HCT116 (cell line): ENCODE results near the gene TRAPPC4. TPM values are rescaled to one million over a fixed set of nuclear protein-coding genes. Genes with fewer than 3 reads are reported as not detected.
A peak's percentile ranks its signal among the peaks of the same experiment; 100 is the strongest.

Experiments used
- ATAC-seq: fragments of 200-7000 bp; cut with Tn5 transposase; 2 replicates; pipeline ENCODE4 v1.9.1; 2020; ENCODE audit warnings: mild to moderate bottlenecking, moderate library complexity
- BruUV-seq: library from RNA; stranded (reverse); fragments of 400-500 nt; replicated peaks from 2 replicates; lab custom pipeline; 2021; lab: Mats Ljungman, UMichigan
- CTCF ChIA-PET: fragments of 300-600 bp; sonication (Branson Sonifier 250); formaldehyde crosslinking; loops from one replicate; lab custom pipeline; 2021; ENCODE audit warnings: antibody characterized with exemption; lab: Charles Lee
- POLR2A ChIA-PET: fragments of 300-600, 350-600 bp; sonication (Branson Sonifier 250); formaldehyde crosslinking; loops from one replicate; lab custom pipeline; 2021; ENCODE audit warnings: antibody characterized with exemption; lab: Charles Lee
- RAD21 ChIA-PET, 2 experiments: fragments of 300-600 bp; sonication (Branson Sonifier 250); formaldehyde crosslinking; loops; one replicate each; lab custom pipeline; 2023; ENCODE audit warnings: low total read pairs in 2 of 2; ENCODE audit not compliant: uncharacterized antibody in 2 of 2, unreplicated experiment in 2 of 2, low non-redundant PET in 1 of 2; lab: Charles Lee
- DNase-seq: peaks from one replicate; pipeline ENCODE4 v3.0.0-alpha.2; 2010; ENCODE audit warnings: low read depth, low spot score
- H2AFZ ChIP-seq: fragments of 200-600 bp; shearing (Covaris generic), sonication (generic); 2 replicates; pipeline ENCODE4 v1.6.1; 2017; ENCODE audit warnings: low read depth, mixed run types, mixed read lengths, antibody characterized with exemption, low read length; ENCODE audit not compliant: poor library complexity, severe bottlenecking
- H3K27ac ChIP-seq: 2 replicates; pipeline ENCODE4 v1.5.1; 2012; ENCODE audit warnings: low read depth, low read length
- H3K27me3 ChIP-seq: fragments of 200-600 bp; sonication (generic); 2 replicates; pipeline ENCODE4 v1.6.1; 2016; ENCODE audit warnings: mixed run types, low read length, mixed read lengths; ENCODE audit not compliant: insufficient read depth
- H3K36me3 ChIP-seq, 2 experiments: fragments of 200-500 bp in 1 of 2; fragments of 200-600 bp in 1 of 2; sonication (Bioruptor generic) in 1 of 2; sonication (generic) in 1 of 2; 2 replicates each; pipeline versions ENCODE4 v1.5.1 to v1.6.1; 2014 to 2016; ENCODE audit warnings: low read length in 2 of 2, inconsistent platforms in 1 of 2, mixed read lengths in 1 of 2, mixed run types in 1 of 2; ENCODE audit not compliant: insufficient read depth in 2 of 2, control insufficient read depth in 1 of 2
- H3K4me1 ChIP-seq, 2 experiments: fragments of 200-600 bp in 1 of 2; sonication (generic) in 1 of 2; 2 replicates each; pipeline versions ENCODE4 v1.5.1 to v1.6.1; 2012 to 2017; ENCODE audit warnings: low read length in 2 of 2, inconsistent platforms in 1 of 2, mild to moderate bottlenecking in 1 of 2, mixed read lengths in 1 of 2, mixed run types in 1 of 2, moderate library complexity in 1 of 2; ENCODE audit not compliant: insufficient read depth in 2 of 2, control insufficient read depth in 1 of 2
- H3K4me2 ChIP-seq: fragments of 200-600 bp; sonication (generic); 2 replicates; pipeline ENCODE4 v1.6.1; 2017; ENCODE audit warnings: mixed run types, low read length, mixed read lengths
- H3K4me3 ChIP-seq, 2 experiments: fragments of 200-600 bp in 1 of 2; sonication (generic) in 1 of 2; replicated peaks in 1 of 2; 2 replicates each; pipeline ENCODE4 v1.5.1; 2011 to 2016; ENCODE audit warnings: low read length in 2 of 2, control low read depth in 1 of 2, low read depth in 1 of 2, mild to moderate bottlenecking in 1 of 2, mixed read lengths in 1 of 2, mixed run types in 1 of 2
- H3K79me2 ChIP-seq: fragments of 200-600 bp; sonication (generic); 2 replicates; pipeline ENCODE4 v1.6.1; 2017; ENCODE audit warnings: mild to moderate bottlenecking, mixed run types, low read length, moderate library complexity, mixed read lengths; ENCODE audit not compliant: insufficient read depth
- H3K9ac ChIP-seq: fragments of 200-600 bp; sonication (generic); 2 replicates; pipeline ENCODE4 v1.6.1; 2016; ENCODE audit warnings: low read length, mixed read lengths
- H3K9me2 ChIP-seq: fragments of 200-600 bp; sonication (generic), shearing (Covaris generic); 2 replicates; pipeline ENCODE4 v1.6.1; 2017; ENCODE audit warnings: mixed run types, mild to moderate bottlenecking, moderate library complexity; ENCODE audit not compliant: insufficient read depth
- H3K9me3 ChIP-seq, 2 experiments: fragments of 200-500 bp in 1 of 2; fragments of 200-600 bp in 1 of 2; sonication (Bioruptor generic) in 1 of 2; sonication (generic) in 1 of 2; 2 replicates each; pipeline ENCODE4 v1.6.1; 2014 to 2017; ENCODE audit warnings: low read length in 2 of 2, mixed read lengths in 2 of 2, inconsistent platforms in 1 of 2, low read depth in 1 of 2, mild to moderate bottlenecking in 1 of 2, mixed run types in 1 of 2, moderate library complexity in 1 of 2; ENCODE audit not compliant: control insufficient read depth in 1 of 2, insufficient read depth in 1 of 2
- H4K20me1 ChIP-seq: fragments of 200-600 bp; sonication (generic), shearing (Covaris generic); 2 replicates; pipeline ENCODE4 v1.6.1; 2017; ENCODE audit warnings: mixed run types, mild to moderate bottlenecking, moderate library complexity; ENCODE audit not compliant: insufficient read depth
- CEBPB ChIP-seq: IDR thresholded peaks from 2 replicates; pipeline ENCODE4 v1.6.1; 2012; ENCODE audit warnings: low read depth
- EGR1 ChIP-seq: IDR thresholded peaks from 2 replicates; pipeline ENCODE4 v1.6.1; 2012; ENCODE audit warnings: low read depth
- ELF1 ChIP-seq: IDR thresholded peaks from 2 replicates; pipeline ENCODE4 v1.6.1; 2012; ENCODE audit warnings: low read depth, borderline replicate concordance
- EZH2 ChIP-seq: fragments of 200-600 bp; sonication (generic); IDR thresholded peaks from 2 replicates; pipeline ENCODE4 v1.6.1; 2017; ENCODE audit warnings: antibody characterized with exemption, mixed run types
- FOSL1 ChIP-seq: IDR thresholded peaks from 2 replicates; pipeline ENCODE4 v1.6.1; 2012; ENCODE audit warnings: low read depth
- JUND ChIP-seq: IDR thresholded peaks from 2 replicates; pipeline ENCODE4 v1.6.1; 2012
- POLR2A ChIP-seq: IDR thresholded peaks from 2 replicates; pipeline ENCODE4 v1.7.0; 2011; ENCODE audit warnings: borderline replicate concordance; ENCODE audit not compliant: insufficient read depth, insufficient read length; ENCODE audit errors: extremely low read depth
- POLR2AphosphoS5 ChIP-seq: IDR thresholded peaks from 2 replicates; pipeline ENCODE4 v1.6.1; 2011; ENCODE audit warnings: mild to moderate bottlenecking, low read depth, low read length, moderate library complexity
- RAD21 ChIP-seq: IDR thresholded peaks from 2 replicates; pipeline ENCODE4 v1.6.1; 2012; ENCODE audit warnings: low read depth, mild to moderate bottlenecking
- SIN3A ChIP-seq: IDR thresholded peaks from 2 replicates; pipeline ENCODE4 v1.6.1; 2012; ENCODE audit warnings: low read depth
- SP1 ChIP-seq: IDR thresholded peaks from 2 replicates; pipeline ENCODE4 v1.6.1; 2012; ENCODE audit warnings: low read depth
- SRF ChIP-seq: IDR thresholded peaks from 2 replicates; pipeline ENCODE4 v1.6.1; 2012; ENCODE audit warnings: low read depth
- TCF7L2 ChIP-seq: IDR thresholded peaks from 2 replicates; pipeline ENCODE4 v1.7.0; 2011; ENCODE audit warnings: borderline replicate concordance, inconsistent platforms; ENCODE audit not compliant: insufficient read depth, insufficient read length; ENCODE audit errors: extremely low read depth
- YY1 ChIP-seq: IDR thresholded peaks from 2 replicates; pipeline ENCODE4 v1.6.1; 2011; ENCODE audit warnings: low read length, low read depth, moderate library complexity, mild to moderate bottlenecking; ENCODE audit not compliant: insufficient replicate concordance; ENCODE audit errors: extremely low read depth
- ZFX ChIP-seq: fragments of 450-650 bp; IDR thresholded peaks from 2 replicates; pipeline ENCODE4 v1.6.1; 2017
- intact Hi-C: fragments of 100-400 bp; cut with micrococcal nuclease; formaldehyde crosslinking; loops from 2 replicates; pipeline ENCODE4 v1.10.0; 2022
- total RNA-seq: library from RNA; stranded (reverse); gene quantifications from one replicate; pipeline ENCODE4 v1.2.1, GENCODE V29; 2021; ENCODE audit not compliant: unreplicated experiment

TRAPPC4 gene
- total RNA-seq, 1 experiment from 2014 or later: 61.6 TPM

GRCh38 chr11:119052163-119052814 is 33.7 kb downstream of the TRAPPC4 start:
- peaks cover 54 to 60% of the 10 kb centered on the region in 2 experiments; a peak in 3 of 4 replicates for H3K36me3 ChIP-seq
- TSS peak; percentile 0 for BruUV-seq

GRCh38 chr11:119054418-119054817 is 35.9 kb downstream of the TRAPPC4 start:
- H3K27ac ChIP-seq: no peak overlapping the region
- intact Hi-C loops: no loop called here
- no TSS peak for BruUV-seq
- H3K9ac ChIP-seq: no peak overlapping the region
- TF ChIP-seq SIN3A: no peak
- peaks cover 3 to 16% of the 10 kb centered on the region in 2 experiments; a peak in 3 of 4 replicates for H3K4me1 ChIP-seq
- H4K20me1 ChIP-seq: no peaks in the 10 kb centered on the region
- peaks cover 19% of the 10 kb centered on the region for H3K79me2 ChIP-seq
- CTCF ChIA-PET: no interaction called here
- no peak overlapping the region for H3K4me3 ChIP-seq
- no peak overlapping the region for H3K4me2 ChIP-seq
- POLR2A ChIA-PET: no interaction called here
- H2AFZ ChIP-seq: no peak overlapping the region
- RAD21 ChIA-PET: no interaction called here
- H3K9me3 ChIP-seq: no peaks in the 10 kb centered on the region
- H3K9me2 ChIP-seq: no peaks in the 10 kb centered on the region
- H3K27me3 ChIP-seq: no peaks in the 10 kb centered on the region
- peaks cover 40 to 41% of the 10 kb centered on the region in 2 experiments; a peak in 3 of 4 replicates for H3K36me3 ChIP-seq
- no peak for DNase-seq
- no peak for ATAC-seq

More at GRCh38 chr11:119052163-119052814, 33.7 kb downstream of the TRAPPC4 start:
- ChIA-PET RAD21 (no interaction called here), CTCF (no interaction called here), POLR2A (no interaction called here)
- H3K9me3 ChIP-seq: no peaks in the 10 kb centered on the region
- H3K9ac ChIP-seq: no peak overlapping the region
- ATAC-seq: no peak
- intact Hi-C loops: no loop called here
- H3K4me1 ChIP-seq: peaks cover 0 to 9% of the 10 kb centered on the region in 2 experiments; a peak in 3 of 4 replicates
- no peak overlapping the region for H3K4me2 ChIP-seq
- H3K79me2 ChIP-seq: peaks cover 19% of the 10 kb centered on the region
- DNase-seq: no peak
- no peak overlapping the region; the same call in 1 of the 2 replicates for H3K27ac ChIP-seq
- H4K20me1 ChIP-seq: no peaks in the 10 kb centered on the region
- H3K27me3 ChIP-seq: no peaks in the 10 kb centered on the region
- TF ChIP-seq TCF7L2: no peak
- TF ChIP-seq POLR2AphosphoS5: no peak
- TF ChIP-seq ELF1: no peak
- TF ChIP-seq FOSL1: no peak
- no peak for TF ChIP-seq ZFX
- no peak for TF ChIP-seq SRF
- no peak for TF ChIP-seq SP1
- TF ChIP-seq CEBPB: no peak
- TF ChIP-seq YY1: no peak
- no peak for TF ChIP-seq JUND
- TF ChIP-seq POLR2A: no peak
- TF ChIP-seq SIN3A: no peak
- TF ChIP-seq EZH2: no peak
- no peak for TF ChIP-seq RAD21
- no peak for TF ChIP-seq EGR1
- no peak overlapping the region for H2AFZ ChIP-seq
- no peaks in the 10 kb centered on the region for H3K9me2 ChIP-seq
- H3K4me3 ChIP-seq: no peak overlapping the region
